T-cell (primary cell): ENCODE results near the gene SLC45A1. TPM values are rescaled to one million over a fixed set of nuclear protein-coding genes. Genes with fewer than 3 reads are reported as not detected.

ENCODE experiments used
- ATAC-seq, 4 experiments: fragments of 200-7000 bp in 3 of 4; fragments of 150-1000 bp in 1 of 4; cut with Tn5 transposase; replicated peaks in 1 of 4; 1 replicate in 3 of 4; 2 replicates in 1 of 4; pipeline ENCODE4 v1.10.0; 2021; ENCODE audit warnings: moderate library complexity in 3 of 4, mild to moderate bottlenecking in 2 of 4, moderate number of reproducible peaks in 1 of 4
- CTCF ChIA-PET, 2 donors: fragments of 300-600 bp; sonication (Branson Sonifier 250); formaldehyde crosslinking; loops; one replicate each; lab custom pipeline; 2022; ENCODE audit warnings: antibody characterized with exemption in 2 of 2; lab: Charles Lee
- POLR2A ChIA-PET, 2 donors: fragments of 300-600 bp; sonication (Branson Sonifier 250); formaldehyde crosslinking; loops; one replicate each; lab custom pipeline; 2022; ENCODE audit warnings: antibody characterized with exemption in 2 of 2; lab: Charles Lee
- DNase-seq, 35 experiments: peaks; one replicate each; pipeline versions ENCODE4 v3.0.0 to v3.0.0-alpha.2; 2013 to 2023
- H3K27ac ChIP-seq: one replicate; pipeline ENCODE4 v1.5.1; 2013; ENCODE audit warnings: low read length
- H3K27me3 ChIP-seq, 2 experiments: replicated peaks in 1 of 2; 1 replicate in 1 of 2; 2 replicates in 1 of 2; pipeline versions ENCODE4 v1.6.1 to v1.7.0; 2013; ENCODE audit warnings: low read length in 1 of 2, mixed read lengths in 1 of 2; ENCODE audit not compliant: control insufficient read depth in 2 of 2, insufficient read depth in 2 of 2; ENCODE audit errors: extremely low read depth in 1 of 2
- H3K36me3 ChIP-seq, 2 donors: 1 replicate in 1 of 2; 2 replicates in 1 of 2; pipeline versions ENCODE4 v1.6.1 to v1.7.0; 2013; ENCODE audit warnings: low read length in 1 of 2; ENCODE audit not compliant: control insufficient read depth in 2 of 2, insufficient read depth in 1 of 2; ENCODE audit errors: extremely low read depth in 1 of 2
- H3K4me1 ChIP-seq, 2 experiments: 1 replicate in 1 of 2; 2 replicates in 1 of 2; pipeline versions ENCODE4 v1.6.1 to v1.7.0; 2013; ENCODE audit warnings: low read length in 2 of 2, mixed read lengths in 1 of 2; ENCODE audit not compliant: insufficient read depth in 2 of 2, control insufficient read depth in 1 of 2; ENCODE audit errors: extremely low read depth in 1 of 2
- H3K4me3 ChIP-seq, 2 donors: 1 replicate in 1 of 2; 2 replicates in 1 of 2; pipeline versions ENCODE4 v1.5.1 to v1.7.0; 2013; ENCODE audit warnings: mild to moderate bottlenecking in 2 of 2, low read length in 1 of 2, moderate library complexity in 1 of 2; ENCODE audit not compliant: control insufficient read depth in 1 of 2; ENCODE audit errors: extremely low read depth in 1 of 2
- H3K9me3 ChIP-seq: 2 replicates; pipeline ENCODE4 v1.7.0; 2013
- H3K27ac Mint-ChIP-seq, 2 donors: one replicate each; pipeline ENCODE4 v1.8.0; 2020 to 2021; ENCODE audit warnings: mild to moderate bottlenecking in 2 of 2, mixed read lengths in 2 of 2
- H3K27me3 Mint-ChIP-seq, 2 donors: one replicate each; pipeline ENCODE4 v1.8.0; 2021 to 2022; ENCODE audit warnings: mixed read lengths in 2 of 2
- H3K36me3 Mint-ChIP-seq: one replicate; pipeline ENCODE4 v1.8.0; 2021; ENCODE audit warnings: mixed read lengths
- H3K4me1 Mint-ChIP-seq, 3 donors: one replicate each; pipeline ENCODE4 v1.8.0; 2020 to 2022; ENCODE audit warnings: mixed read lengths in 3 of 3, mild to moderate bottlenecking in 1 of 3
- H3K4me3 Mint-ChIP-seq, 3 donors: one replicate each; pipeline ENCODE4 v1.8.0; 2020 to 2022; ENCODE audit warnings: mild to moderate bottlenecking in 3 of 3, mixed read lengths in 3 of 3, moderate library complexity in 3 of 3
- H3K9me3 Mint-ChIP-seq, 3 donors: one replicate each; pipeline ENCODE4 v1.8.0; 2020 to 2022; ENCODE audit warnings: mixed read lengths in 3 of 3
- WGBS: methylation state at CpG from one replicate; pipeline ENCODE4 v1.1.5; 2013; ENCODE audit warnings: missing lambda C conversion rate; ENCODE audit not compliant: insufficient coverage; 5-methylcytosine and 5-hydroxymethylcytosine counted together
- total RNA-seq, 35 experiments: library from RNA in 6 of 35; stranded (reverse) in 6 of 35; fragments of 120-200 nt in 1 of 35; gene quantifications; one replicate each; pipeline versions ENCODE4 v1.2.1 to v1.2.4 and lab custom pipeline; 2013 to 2026

Gene SLC45A1
- total RNA-seq, 5 donors from 2014 or later (not counting 1 experiment from before 2014, with no cell fraction given), result 0.58 to 1.4 (median 1.2) TPM

- Histone ChIP-seq H3K4me3 (no peak overlapping the region), H3K27ac (no peak overlapping the region), H3K36me3 (peaks cover 37 to 86% of the 10 kb centered on the region in 2 donors), H3K4me1 (no peaks in the 10 kb centered on the region), H3K27me3 (no peaks in the 10 kb centered on the region), H3K9me3 (no peaks in the 10 kb centered on the region)
- 95% methylated on average over 13 of the region's 14 CpGs for WGBS
- Mint-ChIP-seq H3K4me3 (no peak overlapping the region), H3K9me3 (no peaks in the 10 kb centered on the region), H3K27ac (peak overlapping the region in 1 of 2 donors; percentile 59), H3K36me3 (peaks cover 40% of the 10 kb centered on the region), H3K4me1 (no peaks in the 10 kb centered on the region), H3K27me3 (no peaks in the 10 kb centered on the region)
- ChIA-PET CTCF (interaction anchor here in 1 of 2 donors (0.5 kb wide), 1 partner anchor 341 kb away, joined by 3 read pairs; no protein-coding TSS in a partner anchor), POLR2A (interaction anchor here in 1 of 2 donors (0.6 kb wide), 1 partner anchor 10 kb away, joined by 4 read pairs; no protein-coding TSS in a partner anchor)
- no peak for DNase-seq
- ATAC-seq, result no peak
These were observed 39.6 kb downstream of the SLC45A1 start for GRCh38 chr1:8357329-8358101.

- Mint-ChIP-seq H3K36me3 (peaks cover 38% of the 10 kb centered on the region), H3K27ac (no peak overlapping the region), H3K4me3 (no peak overlapping the region), H3K4me1 (no peaks in the 10 kb centered on the region), H3K9me3 (no peaks in the 10 kb centered on the region), H3K27me3 (no peaks in the 10 kb centered on the region)
- 98% methylated on average over 36 of the region's 46 CpGs for WGBS
- Histone ChIP-seq H3K4me3 (no peak overlapping the region), H3K4me1 (no peaks in the 10 kb centered on the region), H3K27ac (no peak overlapping the region), H3K27me3 (no peaks in the 10 kb centered on the region), H3K36me3 (peaks cover 42 to 94% of the 10 kb centered on the region in 2 donors), H3K9me3 (no peaks in the 10 kb centered on the region)
- ATAC-seq, result no peak
- ChIA-PET CTCF (interaction anchor here in 1 of 2 donors (0.5 to 0.6 kb wide), 2 partner anchors 341 to 347 kb away, joined by 3 read pairs; no protein-coding TSS in a partner anchor), POLR2A (no interaction called here)
- no peak for DNase-seq
These were observed 40.5 kb downstream of the SLC45A1 start for GRCh38 chr1:8358241-8358896.

- ChIA-PET CTCF (interaction anchor here (0.5 to 0.6 kb wide), 2 partner anchors 38 to 347 kb away, joined by 3 to 4 read pairs; no protein-coding TSS in a partner anchor), POLR2A (interaction anchor here in 1 of 2 donors (0.6 kb wide), 1 partner anchor 444 kb away, joined by 3 read pairs; no protein-coding TSS in a partner anchor)
- no peak for DNase-seq
- Mint-ChIP-seq H3K4me1 (no peaks in the 10 kb centered on the region), H3K36me3 (peaks cover 36% of the 10 kb centered on the region), H3K27me3 (no peaks in the 10 kb centered on the region), H3K9me3 (no peaks in the 10 kb centered on the region), H3K27ac (no peak overlapping the region), H3K4me3 (no peak overlapping the region)
- no peak overlapping the region for H3K27ac ChIP-seq
- WGBS, result 92% methylated on average over 20 of the region's 26 CpGs
- H3K9me3 ChIP-seq, result no peaks in the 10 kb centered on the region
- ATAC-seq, result no peak
- H3K36me3 ChIP-seq, result peaks cover 40 to 94% of the 10 kb centered on the region in 2 donors
- no peaks in the 10 kb centered on the region for H3K27me3 ChIP-seq
- H3K4me1 ChIP-seq, result no peaks in the 10 kb centered on the region
- no peak overlapping the region for H3K4me3 ChIP-seq
These were observed 41.1 kb downstream of the SLC45A1 start for GRCh38 chr1:8358897-8359616.

GRCh38 chr1:8359617-8360481 lies 41.9 kb downstream of the SLC45A1 start:
- 96% methylated on average over 26 of the region's 44 CpGs for WGBS
- ChIA-PET CTCF (interaction anchor here (0.5 to 0.6 kb wide), 2 partner anchors 9 to 37 kb away, joined by 4 read pairs; no protein-coding TSS in a partner anchor), POLR2A (interaction anchor here in 1 of 2 donors (0.6 kb wide), 1 partner anchor 443 kb away, joined by 3 read pairs; no protein-coding TSS in a partner anchor)
- Histone ChIP-seq H3K27me3 (no peaks in the 10 kb centered on the region), H3K36me3 (peaks cover 39 to 94% of the 10 kb centered on the region in 2 donors), H3K9me3 (no peaks in the 10 kb centered on the region), H3K4me3 (no peak overlapping the region), H3K4me1 (no peaks in the 10 kb centered on the region), H3K27ac (no peak overlapping the region)
- H3K27me3 Mint-ChIP-seq, result no peaks in the 10 kb centered on the region
- H3K4me3 Mint-ChIP-seq, result no peak overlapping the region
- no peak for ATAC-seq
- DNase-seq, result no peak
- no peaks in the 10 kb centered on the region for H3K9me3 Mint-ChIP-seq
- H3K4me1 Mint-ChIP-seq, result no peaks in the 10 kb centered on the region
- H3K27ac Mint-ChIP-seq, result no peak overlapping the region
- peaks cover 38% of the 10 kb centered on the region for H3K36me3 Mint-ChIP-seq

DNA sequence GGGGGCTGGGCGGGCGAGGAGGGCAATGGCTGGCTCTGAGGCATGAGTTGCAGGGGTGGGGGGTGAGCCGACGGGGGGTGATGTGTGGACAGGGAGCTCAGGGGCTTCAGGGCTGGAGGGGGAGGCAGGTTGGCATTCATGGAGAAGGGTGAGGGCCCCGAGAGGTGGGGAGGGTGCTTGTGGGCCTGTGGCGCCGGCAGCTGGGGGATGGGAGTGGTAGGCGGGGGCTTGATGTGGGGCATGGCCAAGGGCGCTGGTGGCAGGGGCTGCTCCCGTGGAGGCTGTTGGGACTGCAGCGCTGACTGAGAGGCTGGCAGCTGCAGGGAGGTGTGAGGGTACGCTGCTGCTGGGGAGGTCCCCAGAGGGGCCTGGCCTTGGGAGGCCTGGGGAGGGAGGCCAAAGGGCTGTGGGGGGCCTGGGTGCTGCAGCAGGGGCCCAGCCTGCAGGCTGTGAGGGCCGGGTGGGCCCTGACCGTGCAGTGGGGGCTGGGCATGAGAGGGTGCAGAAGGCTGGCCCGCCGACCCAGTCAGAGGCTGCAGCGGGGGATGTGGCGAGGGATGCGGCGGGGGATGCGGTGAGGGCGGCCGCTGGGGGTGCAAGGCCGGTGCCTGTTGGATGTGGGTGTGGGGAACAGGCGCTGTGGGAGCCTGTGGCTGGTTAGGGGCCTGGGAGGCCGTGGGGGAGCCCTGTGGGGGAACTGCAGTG lies 42.7 kb downstream of the SLC45A1 start:
- no peak overlapping the region for H3K27ac Mint-ChIP-seq
- Histone ChIP-seq H3K36me3 (peaks cover 31 to 94% of the 10 kb centered on the region in 2 donors), H3K4me3 (no peak overlapping the region), H3K27ac (no peak overlapping the region), H3K4me1 (no peaks in the 10 kb centered on the region), H3K9me3 (no peaks in the 10 kb centered on the region), H3K27me3 (no peaks in the 10 kb centered on the region)
- no peak overlapping the region for H3K4me3 Mint-ChIP-seq
- no peaks in the 10 kb centered on the region for H3K27me3 Mint-ChIP-seq
- WGBS, result 92% methylated on average over 25 of the region's 26 CpGs
- ATAC-seq (no peak), DNase-seq (no peak)
- peaks cover 0 to 2% (median 0%) of the 10 kb centered on the region in 3 donors for H3K4me1 Mint-ChIP-seq
- CTCF ChIA-PET, result interaction anchor here in 1 of 2 donors (0.6 kb wide), 1 partner anchor 10 kb away, joined by 4 read pairs; no protein-coding TSS in a partner anchor
- POLR2A ChIA-PET, result no interaction called here
- H3K36me3 Mint-ChIP-seq, result peaks cover 46% of the 10 kb centered on the region
- H3K9me3 Mint-ChIP-seq, result no peaks in the 10 kb centered on the region
